Astrocyte (in vitro differentiated cells and primary cell): ENCODE results near the gene KRT7. TPM values are rescaled to one million over a fixed set of nuclear protein-coding genes. Genes with fewer than 3 reads are reported as not detected.

Experiments used
- DNase-seq: peaks from one replicate; pipeline ENCODE4 v3.0.0-alpha.2; 2010; ENCODE audit warnings: low read depth
- FAIRE-seq: peaks from 2 replicates; lab custom pipeline; 2011; peaks lifted over from hg19 to GRCh38; lab: Jason Lieb, UNC
- H2AFZ ChIP-seq: 2 replicates; pipeline ENCODE4 v1.6.0; 2012; ENCODE audit warnings: low read depth, low read length, inconsistent platforms
- H3K27ac ChIP-seq: 2 replicates; pipeline ENCODE4 v1.5.1; 2011; ENCODE audit warnings: low read depth, low read length, inconsistent platforms
- H3K27me3 ChIP-seq: 2 replicates; pipeline ENCODE4 v1.6.0; 2011; ENCODE audit warnings: low read length, inconsistent platforms; ENCODE audit not compliant: insufficient read depth
- H3K36me3 ChIP-seq: 2 replicates; pipeline ENCODE4 v1.5.1; 2011; ENCODE audit warnings: low read length, inconsistent platforms; ENCODE audit not compliant: insufficient read depth
- H3K4me1 ChIP-seq: 2 replicates; pipeline ENCODE4 v1.5.1; 2011; ENCODE audit warnings: low read length, inconsistent platforms; ENCODE audit not compliant: insufficient read depth
- H3K4me2 ChIP-seq: 2 replicates; pipeline ENCODE4 v1.6.0; 2012; ENCODE audit warnings: low read length, inconsistent platforms
- H3K4me3 ChIP-seq: 2 replicates; pipeline ENCODE4 v1.5.1; 2011; ENCODE audit warnings: low read depth, mild to moderate bottlenecking, low read length, inconsistent platforms; ENCODE audit not compliant: insufficient read depth
- H3K79me2 ChIP-seq: 2 replicates; pipeline ENCODE4 v1.6.0; 2012; ENCODE audit warnings: mild to moderate bottlenecking, low read length, inconsistent platforms; ENCODE audit not compliant: insufficient read depth
- H3K9ac ChIP-seq: 2 replicates; pipeline ENCODE4 v1.6.0; 2012; ENCODE audit warnings: mild to moderate bottlenecking, low read length, inconsistent platforms
- H3K9me3 ChIP-seq: 2 replicates; pipeline ENCODE4 v1.5.1; 2012; ENCODE audit warnings: low read depth, mild to moderate bottlenecking, low read length, inconsistent platforms; ENCODE audit not compliant: insufficient read depth
- H4K20me1 ChIP-seq: 2 replicates; pipeline ENCODE4 v1.6.0; 2012; ENCODE audit warnings: low read length, inconsistent platforms; ENCODE audit not compliant: insufficient read depth
- H3K27ac Mint-ChIP-seq: one replicate; pipeline ENCODE4 v1.8.0; 2021; ENCODE audit warnings: mild to moderate bottlenecking, mixed read lengths; ENCODE audit not compliant: unreplicated experiment
- H3K27me3 Mint-ChIP-seq: one replicate; pipeline ENCODE4 v1.8.0; 2021; ENCODE audit warnings: low read depth, mixed read lengths; ENCODE audit not compliant: unreplicated experiment
- H3K36me3 Mint-ChIP-seq: one replicate; pipeline ENCODE4 v1.8.0; 2021; ENCODE audit warnings: low read depth, mixed read lengths; ENCODE audit not compliant: unreplicated experiment
- H3K4me1 Mint-ChIP-seq: one replicate; pipeline ENCODE4 v1.8.0; 2021; ENCODE audit warnings: low read depth, mixed read lengths; ENCODE audit not compliant: unreplicated experiment
- H3K4me3 Mint-ChIP-seq: one replicate; pipeline ENCODE4 v1.8.0; 2021; ENCODE audit warnings: mild to moderate bottlenecking, moderate library complexity, mixed read lengths; ENCODE audit not compliant: unreplicated experiment
- H3K9me3 Mint-ChIP-seq: one replicate; pipeline ENCODE4 v1.8.0; 2021; ENCODE audit warnings: mild to moderate bottlenecking, mixed read lengths; ENCODE audit not compliant: unreplicated experiment
- CTCF ChIP-seq: IDR thresholded peaks from 2 replicates; pipeline ENCODE4 v1.5.1; 2011; ENCODE audit warnings: low read depth, mild to moderate bottlenecking, inconsistent platforms, low read length, moderate library complexity; ENCODE audit not compliant: insufficient read depth
- EZH2 ChIP-seq: IDR thresholded peaks from 2 replicates; pipeline ENCODE4 v1.6.1; 2012; ENCODE audit warnings: mild to moderate bottlenecking, low read length, inconsistent platforms; ENCODE audit not compliant: insufficient read depth
- total RNA-seq: library from RNA; stranded (reverse); gene quantifications from 2 replicates; pipeline ENCODE4 v1.2.1, GENCODE V29; 2021

Gene KRT7
- total RNA-seq, 1 donor from 2014 or later: 149 TPM

DNA sequence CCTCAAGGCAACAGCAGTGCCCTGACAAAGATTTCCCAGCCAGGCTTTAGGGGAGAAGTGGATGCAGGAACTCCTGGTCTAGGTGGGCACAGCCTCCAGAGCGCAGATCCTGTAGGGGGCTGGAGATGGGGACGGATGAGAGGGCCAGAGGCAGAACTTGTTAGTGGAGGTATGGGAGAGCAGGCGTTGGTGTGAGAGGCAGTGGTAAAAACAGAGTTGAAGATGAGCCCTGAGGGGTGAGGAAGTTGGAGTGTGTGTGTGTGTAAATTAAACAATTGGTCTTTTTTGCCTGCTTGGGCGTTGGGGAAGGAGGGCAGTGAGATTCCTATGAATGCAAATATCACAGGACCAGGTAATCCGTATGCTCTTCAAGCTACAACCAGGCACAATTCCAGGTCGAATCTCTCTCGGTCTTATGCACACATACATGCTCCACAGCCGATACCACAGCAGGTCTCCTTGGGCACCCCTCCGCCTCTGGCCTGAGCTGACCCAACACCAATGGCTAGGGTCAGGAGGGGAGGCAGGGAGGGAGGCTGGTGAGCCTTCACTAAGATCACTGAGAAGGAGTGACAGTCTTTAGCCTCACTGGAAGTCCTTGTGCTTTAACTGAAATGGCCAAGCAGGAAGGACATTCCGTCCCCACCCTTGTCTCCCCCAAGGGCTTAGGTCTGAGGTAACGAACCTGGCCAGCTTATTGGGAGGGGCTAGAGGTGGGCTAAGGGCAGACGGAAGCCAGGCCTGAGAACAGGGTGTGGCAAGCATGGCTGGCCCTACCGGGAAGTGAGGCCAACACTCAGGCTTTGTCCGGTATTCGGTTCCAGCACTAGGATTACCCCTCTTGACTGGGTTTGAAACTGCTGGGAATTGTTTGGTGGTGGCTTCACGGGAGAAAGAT is 1.5 kb upstream of the KRT7 start:
- H3K27me3 Mint-ChIP-seq: peaks cover 25% of the 10 kb centered on the region
- no peak overlapping the region for H3K4me3 ChIP-seq
- peak overlapping the region; percentile 81 for H3K9ac ChIP-seq
- H3K4me1 ChIP-seq: peaks cover 48% of the 10 kb centered on the region
- H3K9me3 Mint-ChIP-seq: peaks cover 2% of the 10 kb centered on the region
- H3K27me3 ChIP-seq: no peaks in the 10 kb centered on the region
- no peak for TF ChIP-seq CTCF
- TF ChIP-seq EZH2: no peak
- no peaks in the 10 kb centered on the region for H3K36me3 ChIP-seq
- H3K27ac ChIP-seq: peak overlapping the region; percentile 96
- no peaks in the 10 kb centered on the region for H3K9me3 ChIP-seq
- H3K4me3 Mint-ChIP-seq: peak overlapping the region; percentile 60
- H2AFZ ChIP-seq: no peak overlapping the region
- H4K20me1 ChIP-seq: no peaks in the 10 kb centered on the region
- peaks cover 9% of the 10 kb centered on the region for H3K36me3 Mint-ChIP-seq
- DNase-seq: no peak
- peaks cover 4% of the 10 kb centered on the region for H3K79me2 ChIP-seq
- H3K4me2 ChIP-seq: peak overlapping the region; percentile 75
- H3K4me1 Mint-ChIP-seq: peaks cover 53% of the 10 kb centered on the region
- FAIRE-seq: no peak
- H3K27ac Mint-ChIP-seq: peak overlapping the region; percentile 100

- no peaks in the 10 kb centered on the region for H3K9me3 ChIP-seq
- Mint-ChIP-seq H3K4me1 (peaks cover 53% of the 10 kb centered on the region), H3K27me3 (peaks cover 32% of the 10 kb centered on the region), H3K4me3 (peak overlapping the region; percentile 60), H3K9me3 (peaks cover 2% of the 10 kb centered on the region), H3K27ac (peak overlapping the region; percentile 77), H3K36me3 (peaks cover 15% of the 10 kb centered on the region)
- H3K27ac ChIP-seq: peak overlapping the region; percentile 96
- DNase-seq (no peak), FAIRE-seq (no peak)
- H3K36me3 ChIP-seq: no peaks in the 10 kb centered on the region
- H4K20me1 ChIP-seq: no peaks in the 10 kb centered on the region
- H3K4me3 ChIP-seq: no peak overlapping the region
- no peaks in the 10 kb centered on the region for H3K27me3 ChIP-seq
- H3K4me2 ChIP-seq: peak overlapping the region; percentile 75
- H2AFZ ChIP-seq: peak overlapping the region; percentile 1
- TF ChIP-seq CTCF: no peak
- no peak for TF ChIP-seq EZH2
- H3K79me2 ChIP-seq: peaks cover 4% of the 10 kb centered on the region
- H3K9ac ChIP-seq: peak overlapping the region; percentile 81
- H3K4me1 ChIP-seq: peaks cover 48% of the 10 kb centered on the region
Observed at GRCh38 chr12:52232203-52232673, 805 bp upstream of the KRT7 start.
